Nephron (organoid): ENCODE measurements around the gene KLHL30.

ENCODE experiments used
- H3K27ac Mint-ChIP-seq, 3 experiments: 2 replicates each; pipeline ENCODE4 v1.8.0; 2020; ENCODE audit warnings: mixed read lengths in 3 of 3, mild to moderate bottlenecking in 2 of 3, moderate library complexity in 1 of 3
- H3K27me3 Mint-ChIP-seq: 2 replicates; pipeline ENCODE4 v1.8.0; 2021; ENCODE audit warnings: low read depth, mild to moderate bottlenecking, moderate library complexity, mixed read lengths
- H3K36me3 Mint-ChIP-seq: 2 replicates; pipeline ENCODE4 v1.8.0; 2020; ENCODE audit warnings: low read depth, mixed read lengths
- H3K4me1 Mint-ChIP-seq: 2 replicates; pipeline ENCODE4 v1.8.0; 2020; ENCODE audit warnings: mixed read lengths
- H3K4me3 Mint-ChIP-seq, 3 experiments: 2 replicates each; pipeline ENCODE4 v1.8.0; 2020; ENCODE audit warnings: mild to moderate bottlenecking in 3 of 3, mixed read lengths in 3 of 3, moderate library complexity in 2 of 3
- H3K9me3 Mint-ChIP-seq: 2 replicates; pipeline ENCODE4 v1.8.0; 2020; ENCODE audit warnings: mixed read lengths
- TF ChIP-seq, protein P1 (sequence below), 3 experiments: fragments of 200-600 bp; sonication (generic); IDR thresholded peaks; one replicate each; pipeline ENCODE4 v1.5.0; 2021; ENCODE audit warnings: antibody characterized with exemption in 3 of 3; ENCODE audit not compliant: unreplicated experiment in 3 of 3

The KLHL30 gene

DNA sequence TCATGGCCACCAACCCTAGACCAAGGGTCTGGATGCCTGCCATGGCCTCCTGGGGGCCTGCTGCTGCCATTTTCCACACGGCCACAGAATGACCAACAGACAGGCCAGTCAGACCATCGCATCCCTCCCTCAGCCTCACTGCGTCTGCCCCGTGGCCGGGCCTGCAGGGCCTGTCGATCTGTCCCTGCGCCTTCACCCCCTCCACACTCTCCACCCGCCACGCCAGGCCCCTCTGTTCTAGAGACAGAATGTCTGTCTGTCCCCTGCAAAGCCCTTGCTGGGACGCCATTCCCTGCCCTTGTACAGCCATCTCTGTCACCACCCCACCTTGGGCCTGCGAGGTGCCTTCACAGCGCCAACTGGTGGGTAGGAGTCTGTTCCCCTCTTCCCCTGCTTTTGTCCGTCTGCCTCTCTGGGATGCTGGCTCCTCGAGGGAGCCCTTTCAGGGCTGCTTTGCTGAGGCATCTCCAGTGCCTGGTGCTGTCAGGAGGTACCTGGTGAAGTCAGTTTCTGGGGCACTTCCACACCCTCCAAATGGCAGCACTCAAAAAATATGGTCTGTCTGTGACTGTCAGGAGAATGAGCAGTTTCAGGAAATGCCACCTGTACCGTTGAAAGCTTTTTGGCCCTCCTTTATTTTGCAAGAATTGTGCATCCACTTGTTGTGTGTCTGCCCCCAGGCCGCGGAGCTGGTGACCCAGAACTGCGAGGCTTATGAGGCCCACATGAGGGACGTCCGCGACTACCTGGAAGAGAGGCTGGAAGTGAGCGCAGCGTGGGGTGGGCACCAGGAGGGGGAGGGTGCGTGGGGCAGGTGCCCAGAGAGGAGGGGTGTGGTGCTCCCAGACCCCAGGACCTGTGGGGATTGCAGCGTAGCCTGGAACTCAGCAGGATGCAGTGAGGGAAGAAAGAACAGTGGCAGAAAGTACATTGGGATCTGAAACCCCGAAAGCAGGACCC lies 45.0 kb upstream of the KLHL30 start:
- no peaks in the 10 kb centered on the region for H3K27me3 Mint-ChIP-seq
- H3K36me3 Mint-ChIP-seq: peaks cover 4% of the 10 kb centered on the region
- TF ChIP-seq, protein P1, sequence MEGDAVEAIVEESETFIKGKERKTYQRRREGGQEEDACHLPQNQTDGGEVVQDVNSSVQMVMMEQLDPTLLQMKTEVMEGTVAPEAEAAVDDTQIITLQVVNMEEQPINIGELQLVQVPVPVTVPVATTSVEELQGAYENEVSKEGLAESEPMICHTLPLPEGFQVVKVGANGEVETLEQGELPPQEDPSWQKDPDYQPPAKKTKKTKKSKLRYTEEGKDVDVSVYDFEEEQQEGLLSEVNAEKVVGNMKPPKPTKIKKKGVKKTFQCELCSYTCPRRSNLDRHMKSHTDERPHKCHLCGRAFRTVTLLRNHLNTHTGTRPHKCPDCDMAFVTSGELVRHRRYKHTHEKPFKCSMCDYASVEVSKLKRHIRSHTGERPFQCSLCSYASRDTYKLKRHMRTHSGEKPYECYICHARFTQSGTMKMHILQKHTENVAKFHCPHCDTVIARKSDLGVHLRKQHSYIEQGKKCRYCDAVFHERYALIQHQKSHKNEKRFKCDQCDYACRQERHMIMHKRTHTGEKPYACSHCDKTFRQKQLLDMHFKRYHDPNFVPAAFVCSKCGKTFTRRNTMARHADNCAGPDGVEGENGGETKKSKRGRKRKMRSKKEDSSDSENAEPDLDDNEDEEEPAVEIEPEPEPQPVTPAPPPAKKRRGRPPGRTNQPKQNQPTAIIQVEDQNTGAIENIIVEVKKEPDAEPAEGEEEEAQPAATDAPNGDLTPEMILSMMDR (IDR thresholded peaks at IDR 0.05; ENCODE audit: unreplicated experiment in 3 of 3): no peak
- H3K9me3 Mint-ChIP-seq: no peaks in the 10 kb centered on the region
- H3K4me1 Mint-ChIP-seq: peaks cover 5% of the 10 kb centered on the region
- no peak overlapping the region for H3K27ac Mint-ChIP-seq
- no peak overlapping the region for H3K4me3 Mint-ChIP-seq

DNA sequence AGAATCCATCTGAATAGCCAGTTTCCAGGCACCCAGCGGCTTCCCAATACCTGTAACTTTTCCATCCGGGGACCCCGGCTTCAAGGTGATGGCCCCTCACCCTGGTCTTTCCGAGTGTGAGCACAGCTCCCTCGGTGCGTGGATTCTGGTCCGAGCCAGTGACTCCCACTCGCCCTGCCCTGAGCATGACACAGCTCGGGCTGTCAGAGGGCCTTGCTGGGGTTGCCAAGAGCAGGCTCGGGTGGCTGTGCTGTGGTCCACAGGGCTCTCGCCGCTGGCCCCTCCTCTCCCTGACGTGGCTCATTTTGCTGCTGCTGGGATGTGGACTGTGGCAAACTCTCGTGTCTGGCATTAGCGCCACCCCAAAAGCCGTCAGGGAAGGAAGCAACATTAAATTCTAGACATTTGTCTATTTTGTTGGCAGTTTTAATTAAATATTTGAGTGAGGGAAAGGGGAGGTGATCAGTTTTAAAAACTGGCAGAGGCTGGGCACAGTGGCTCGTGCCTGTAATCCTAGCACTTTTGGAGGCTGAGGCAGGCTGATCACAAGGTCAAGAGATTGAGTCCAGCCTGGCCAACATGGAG lies 43.9 kb upstream of the KLHL30 start:
- H3K9me3 Mint-ChIP-seq: no peaks in the 10 kb centered on the region
- TF ChIP-seq, protein P1 (IDR thresholded peaks at IDR 0.05; ENCODE audit: unreplicated experiment in 3 of 3): no peak
- H3K4me1 Mint-ChIP-seq: peaks cover 9% of the 10 kb centered on the region
- no peak overlapping the region for H3K4me3 Mint-ChIP-seq
- H3K36me3 Mint-ChIP-seq: peaks cover 4% of the 10 kb centered on the region
- no peak overlapping the region for H3K27ac Mint-ChIP-seq
- H3K27me3 Mint-ChIP-seq: no peaks in the 10 kb centered on the region

DNA sequence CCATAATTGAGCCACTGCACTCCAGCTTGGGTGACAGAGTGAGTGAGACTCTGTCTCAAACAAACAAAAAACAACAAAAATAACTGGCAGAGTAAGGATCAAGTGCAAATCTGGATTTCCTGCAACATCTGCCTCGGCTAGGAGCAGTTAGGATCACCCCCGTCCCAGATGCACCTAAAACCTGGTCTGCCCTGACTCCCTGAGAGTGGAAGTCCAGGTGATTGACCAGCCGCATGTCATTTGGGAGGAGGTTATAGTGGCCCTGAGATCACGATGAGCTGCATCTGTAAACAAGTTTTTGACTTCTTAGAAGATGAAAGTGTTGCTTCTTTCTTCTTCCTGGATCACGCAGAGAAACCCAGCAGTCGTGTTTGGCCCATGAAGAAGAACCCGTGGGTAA lies 43.3 kb upstream of the KLHL30 start:
- H3K27me3 Mint-ChIP-seq: no peaks in the 10 kb centered on the region
- no peak overlapping the region for H3K27ac Mint-ChIP-seq
- no peak overlapping the region for H3K4me3 Mint-ChIP-seq
- H3K4me1 Mint-ChIP-seq: peaks cover 9% of the 10 kb centered on the region
- TF ChIP-seq, protein P1 (IDR thresholded peaks at IDR 0.05; ENCODE audit: unreplicated experiment in 3 of 3): no peak
- H3K9me3 Mint-ChIP-seq: no peaks in the 10 kb centered on the region
- peaks cover 4% of the 10 kb centered on the region for H3K36me3 Mint-ChIP-seq

GRCh38 chr2:238096311-238097011 lies 42.0 kb upstream of the KLHL30 start:
- H3K4me1 Mint-ChIP-seq: peaks cover 9% of the 10 kb centered on the region
- H3K27ac Mint-ChIP-seq: peak overlapping the region in 2 of 3 experiments; percentile 55 to 56
- TF ChIP-seq, protein P1 (IDR thresholded peaks at IDR 0.05; ENCODE audit: unreplicated experiment in 3 of 3): no peak
- no peaks in the 10 kb centered on the region for H3K27me3 Mint-ChIP-seq
- no peak overlapping the region for H3K4me3 Mint-ChIP-seq
- no peaks in the 10 kb centered on the region for H3K36me3 Mint-ChIP-seq
- no peaks in the 10 kb centered on the region for H3K9me3 Mint-ChIP-seq

DNA sequence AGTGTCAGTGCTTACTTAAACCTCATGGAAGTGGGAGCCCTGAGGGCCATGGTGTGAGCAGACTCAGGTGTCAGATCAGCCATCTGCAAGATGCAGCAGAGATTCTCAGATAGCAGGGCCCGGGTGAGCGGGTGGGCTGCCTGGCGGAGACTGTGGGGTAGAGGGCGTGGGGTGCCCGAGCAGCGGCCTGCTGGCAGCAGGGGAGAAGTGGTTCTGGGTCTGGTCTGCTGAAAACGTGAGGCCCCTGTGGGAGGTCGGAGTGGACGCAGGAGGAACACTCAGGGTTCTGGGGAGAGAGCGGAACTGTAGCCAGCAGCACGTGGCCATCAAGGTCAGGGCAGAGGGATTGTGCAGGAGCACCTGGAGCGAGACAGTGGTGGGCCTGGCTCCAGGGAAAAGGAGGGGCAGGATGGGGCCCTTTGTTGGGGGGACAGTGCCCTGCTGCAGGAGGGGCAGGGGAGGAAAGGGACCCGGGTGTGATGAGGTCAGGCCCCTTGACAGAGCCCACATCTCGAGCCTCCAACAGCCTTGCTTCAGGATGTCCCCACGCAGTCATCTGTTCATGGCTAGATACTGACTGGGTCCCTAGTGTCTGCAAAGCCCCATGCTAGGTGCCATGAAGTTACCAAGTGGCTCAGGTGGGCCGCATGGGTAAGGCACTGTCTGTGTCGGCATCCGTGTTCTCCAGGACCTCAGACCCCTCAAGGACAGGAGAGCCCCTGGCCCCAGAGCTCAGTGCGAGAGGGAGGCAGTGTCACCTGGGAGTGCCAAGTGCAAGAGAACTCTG lies 41.1 kb upstream of the KLHL30 start:
- Mint-ChIP-seq H3K9me3 (no peaks in the 10 kb centered on the region), H3K27me3 (no peaks in the 10 kb centered on the region), H3K4me1 (peaks cover 9% of the 10 kb centered on the region), H3K27ac (no peak overlapping the region), H3K36me3 (no peaks in the 10 kb centered on the region), H3K4me3 (no peak overlapping the region)
- TF ChIP-seq, protein P1 (IDR thresholded peaks at IDR 0.05; ENCODE audit: unreplicated experiment in 3 of 3): no peak
